DOHH2 (cell line): ENCODE measurements around the gene RPS8.

ENCODE experiments used
- H3F3A ChIP-seq: fragments of 200-600 bp; sonication (generic), shearing (Covaris generic); 2 replicates; pipeline ENCODE4 v1.6.0; 2016; ENCODE audit warnings: antibody characterized with exemption, mild to moderate bottlenecking; ENCODE audit not compliant: control insufficient read depth, insufficient read depth
- H3K27ac ChIP-seq: fragments of 200-600 bp; sonication (generic); 2 replicates; pipeline ENCODE4 v1.5.1; 2014; ENCODE audit warnings: low read depth, mild to moderate bottlenecking, low read length, moderate library complexity
- H3K27me3 ChIP-seq: fragments of 200-600 bp; sonication (generic); 2 replicates; pipeline ENCODE4 v1.6.1; 2014; ENCODE audit warnings: mild to moderate bottlenecking, low read length, mixed read lengths; ENCODE audit not compliant: control insufficient read depth
- H3K36me3 ChIP-seq: fragments of 200-600 bp; sonication (generic); 2 replicates; pipeline ENCODE4 v1.6.1; 2014; ENCODE audit warnings: mild to moderate bottlenecking, low read length, moderate library complexity, mixed read lengths; ENCODE audit not compliant: control insufficient read depth
- H3K4me1 ChIP-seq: fragments of 200-600 bp; sonication (generic); 2 replicates; pipeline ENCODE4 v1.6.1; 2014; ENCODE audit warnings: mild to moderate bottlenecking, low read length, mixed read lengths; ENCODE audit not compliant: control insufficient read depth
- H3K4me2 ChIP-seq: fragments of 200-600 bp; sonication (generic); 2 replicates; pipeline ENCODE4 v1.6.0; 2014; ENCODE audit warnings: mild to moderate bottlenecking, low read length, moderate library complexity
- H3K4me3 ChIP-seq: fragments of 200-600 bp; sonication (generic); 2 replicates; pipeline ENCODE4 v1.5.1; 2014; ENCODE audit warnings: mild to moderate bottlenecking, low read length, mixed read lengths
- H3K79me2 ChIP-seq: fragments of 200-600 bp; sonication (generic); 2 replicates; pipeline ENCODE4 v1.6.1; 2014; ENCODE audit warnings: mild to moderate bottlenecking, low read length, mixed read lengths; ENCODE audit not compliant: control insufficient read depth
- H3K9me2 ChIP-seq: fragments of 200-600 bp; sonication (generic); replicated peaks from 2 replicates; pipeline ENCODE4 v1.6.1; 2014; ENCODE audit warnings: mild to moderate bottlenecking, low read length, mixed read lengths; ENCODE audit not compliant: control insufficient read depth
- H3K9me3 ChIP-seq: fragments of 200-600 bp; sonication (generic); 2 replicates; pipeline ENCODE4 v1.6.1; 2014; ENCODE audit warnings: antibody characterized with exemption, low read length, mixed read lengths; ENCODE audit not compliant: control insufficient read depth, insufficient read depth
- H4K20me1 ChIP-seq: fragments of 200-600 bp; sonication (generic); 2 replicates; pipeline ENCODE4 v1.6.0; 2014; ENCODE audit warnings: low read depth, mild to moderate bottlenecking, antibody characterized with exemption, low read length, moderate library complexity; ENCODE audit not compliant: control insufficient read depth, insufficient read depth
- CTCF ChIP-seq: fragments of 200-600 bp; sonication (generic); IDR thresholded peaks from one replicate; pipeline ENCODE4 v1.5.1; 2014; ENCODE audit warnings: antibody characterized with exemption, mild to moderate bottlenecking, low read depth, low read length; ENCODE audit not compliant: poor library complexity, severe bottlenecking
- EZH2phosphoT487 ChIP-seq: fragments of 200-600 bp; sonication (generic); IDR thresholded peaks from 2 replicates; pipeline ENCODE4 v1.6.1; 2017; ENCODE audit warnings: borderline replicate concordance, mild to moderate bottlenecking, antibody characterized with exemption, low read length, moderate library complexity, mixed read lengths

Gene RPS8

GRCh38 chr1:44827197-44828002, 52.1 kb downstream of the RPS8 start:
- Histone ChIP-seq H3K27me3 (no peaks in the 10 kb centered on the region; the same call in 1 of the 2 replicates), H3K27ac (no peak overlapping the region), H3K4me2 (no peak overlapping the region), H3K36me3 (no peaks in the 10 kb centered on the region), H3K9me2 (no peaks in the 10 kb centered on the region), H3F3A (no peaks in the 10 kb centered on the region), H3K4me3 (no peak overlapping the region), H4K20me1 (no peaks in the 10 kb centered on the region), H3K9me3 (no peaks in the 10 kb centered on the region), H3K79me2 (no peaks in the 10 kb centered on the region), H3K4me1 (no peaks in the 10 kb centered on the region)
- TF ChIP-seq CTCF (no peak), EZH2phosphoT487 (no peak)

- H3K4me1 ChIP-seq, result no peaks in the 10 kb centered on the region
Measured at GRCh38 chr1:44828003-44828651, 52.8 kb downstream of the RPS8 start.

More at GRCh38 chr1:44828003-44828651, 52.8 kb downstream of the RPS8 start:
- TF ChIP-seq EZH2phosphoT487, result no peak
- no peak for TF ChIP-seq CTCF
- Histone ChIP-seq H3K36me3 (no peaks in the 10 kb centered on the region), H3K79me2 (no peaks in the 10 kb centered on the region), H3K4me3 (no peak overlapping the region), H3K4me2 (no peak overlapping the region), H3K27ac (no peak overlapping the region), H3K27me3 (no peaks in the 10 kb centered on the region; the same call in 1 of the 2 replicates), H4K20me1 (no peaks in the 10 kb centered on the region), H3K9me2 (no peaks in the 10 kb centered on the region), H3F3A (no peaks in the 10 kb centered on the region), H3K9me3 (no peaks in the 10 kb centered on the region)
